MG63 (cell line): ENCODE measurements around the gene CFAP74. TPM values are rescaled to one million over a fixed set of nuclear protein-coding genes. Genes with fewer than 3 reads are reported as not detected.

Source experiments
- DNase-seq: peaks from one replicate; pipeline ENCODE4 v3.0.0-alpha.2; 2020
- H3K27me3 ChIP-seq: fragments of 250-450 bp; sonication (Bioruptor Pico); 2 replicates; pipeline ENCODE4 v1.5.1; 2020; ENCODE audit warnings: mild to moderate bottlenecking, moderate library complexity
- H3K36me3 ChIP-seq: fragments of 250-450 bp; sonication (Bioruptor Pico); 2 replicates; pipeline ENCODE4 v1.5.1; 2020; ENCODE audit warnings: mild to moderate bottlenecking, moderate library complexity
- H3K4me3 ChIP-seq: fragments of 250-450 bp; sonication (Bioruptor Pico); 2 replicates; pipeline ENCODE4 v1.5.1; 2020; ENCODE audit warnings: mild to moderate bottlenecking, moderate library complexity
- H3K9me3 ChIP-seq: fragments of 250-450 bp; sonication (Bioruptor Pico); 2 replicates; pipeline ENCODE4 v1.5.1; 2020; ENCODE audit warnings: mild to moderate bottlenecking, moderate library complexity
- total RNA-seq: library from RNA; depleted of rRNA; stranded (reverse); fragments of >200 nt; shearing (Covaris generic); gene quantifications from 2 replicates; pipeline ENCODE4 v1.2.3, GENCODE V29; 2014; ENCODE audit warnings: low replicate concordance

CFAP74 gene
- total RNA-seq, 1 experiment from 2014 or later: 0.20 TPM

GRCh38 chr1:2045468-2046173, 42.0 kb upstream of the CFAP74 start:
- H3K9me3 ChIP-seq: no peaks in the 10 kb centered on the region
- DNase-seq: no peak
- H3K4me3 ChIP-seq: no peak overlapping the region
- peaks cover 5% of the 10 kb centered on the region; the same call in 1 of the 2 replicates for H3K27me3 ChIP-seq
- H3K36me3 ChIP-seq: no peaks in the 10 kb centered on the region

DNA sequence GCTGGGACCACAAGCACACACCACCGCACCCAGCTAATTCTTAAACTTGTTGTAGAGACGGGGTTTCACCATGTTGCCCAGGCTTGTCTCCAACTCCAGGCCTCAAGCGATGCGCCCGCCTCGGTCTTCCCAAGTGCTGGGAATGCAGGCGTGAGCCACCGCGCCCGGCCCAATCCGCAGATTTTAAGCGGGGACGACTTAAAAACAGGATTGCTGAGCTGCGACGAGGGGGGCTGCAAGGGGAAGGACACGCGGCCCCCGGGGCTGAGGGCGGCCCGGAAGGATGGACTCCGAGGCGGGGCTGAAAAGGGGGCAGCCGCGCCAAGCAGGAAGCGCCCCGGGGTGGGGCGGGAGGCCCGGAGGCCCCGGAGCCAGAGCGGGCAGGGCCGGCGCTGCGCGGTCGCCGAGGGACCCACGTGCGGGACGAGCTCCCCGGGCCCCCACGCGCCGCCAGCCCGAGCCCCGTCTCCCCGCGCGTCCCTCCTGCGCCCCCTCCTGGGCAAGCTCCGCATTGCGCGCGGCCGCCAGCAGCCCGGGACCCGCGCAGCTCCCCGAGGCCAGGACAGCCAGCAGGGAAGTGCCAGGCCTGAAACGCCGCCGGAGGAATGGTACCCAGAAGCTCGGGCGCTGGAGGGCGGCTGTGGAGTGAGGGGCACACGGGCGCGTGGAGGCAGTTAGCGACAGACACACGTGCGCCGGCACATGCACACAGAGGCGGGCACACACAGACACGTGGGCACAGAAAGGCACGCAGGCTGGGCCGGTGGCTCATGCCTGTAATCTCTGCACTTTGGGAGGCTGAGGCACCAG, 41.1 kb upstream of the CFAP74 start:
- peak overlapping the region; percentile 22; the same call in 1 of the 2 replicates for H3K4me3 ChIP-seq

GRCh38 chr1:2043886-2044285, 40.3 kb upstream of the CFAP74 start:
- no peak for DNase-seq
- Histone ChIP-seq H3K27me3 (no peaks in the 10 kb centered on the region), H3K36me3 (no peaks in the 10 kb centered on the region), H3K9me3 (no peaks in the 10 kb centered on the region), H3K4me3 (no peak overlapping the region)

More for the DNA sequence above, 41.1 kb upstream of the CFAP74 start:
- Histone ChIP-seq H3K9me3 (no peaks in the 10 kb centered on the region), H3K27me3 (peaks cover 3% of the 10 kb centered on the region; the same call in 1 of the 2 replicates), H3K36me3 (no peaks in the 10 kb centered on the region)
- peak; percentile 64 for DNase-seq

DNA sequence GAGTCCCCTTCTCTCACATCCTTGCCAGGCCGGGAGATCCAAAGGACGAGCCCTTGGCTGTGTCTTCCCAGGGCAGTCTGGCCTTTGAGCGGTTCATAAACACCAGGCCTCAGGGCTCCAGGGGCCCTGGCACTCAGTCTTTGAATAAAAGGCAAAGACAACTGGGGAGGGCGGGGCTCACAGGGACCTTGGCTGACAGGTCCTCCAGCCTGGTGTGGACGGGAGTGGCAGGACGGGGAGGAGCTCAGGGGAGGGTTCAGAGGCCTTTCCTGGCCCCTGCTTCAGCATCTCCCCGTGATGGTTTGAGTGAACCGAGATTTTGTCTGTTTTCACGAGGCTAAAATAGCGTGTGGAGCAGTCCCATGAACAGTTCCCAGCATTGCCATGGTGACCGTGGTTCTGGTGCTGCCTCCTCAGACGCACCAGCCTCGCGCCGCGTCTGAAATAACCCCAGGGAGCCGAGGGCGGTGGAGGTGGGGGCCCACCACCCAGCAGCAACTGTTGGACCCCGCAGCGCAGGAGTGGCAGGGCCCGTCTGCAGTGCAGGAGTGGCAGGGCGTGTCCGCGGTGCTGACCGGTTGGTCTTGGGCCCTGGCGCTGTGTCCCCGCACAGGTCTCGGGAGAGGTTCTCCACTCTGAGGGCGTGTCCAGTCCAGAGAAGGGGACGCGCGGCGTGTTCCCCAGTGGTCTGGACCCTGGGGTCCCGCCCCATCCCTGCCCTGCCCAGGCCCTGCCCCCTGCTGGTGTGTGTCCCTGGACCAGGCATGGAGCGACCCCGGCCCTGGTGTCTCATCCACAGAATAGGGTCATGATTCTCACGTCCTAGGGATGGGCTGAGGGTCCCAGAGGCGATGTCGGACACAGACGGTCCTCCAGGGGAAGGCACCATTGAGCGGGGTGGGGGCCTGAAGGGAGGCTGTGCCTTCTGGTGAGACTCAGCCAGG, 39.5 kb upstream of the CFAP74 start:
- H3K36me3 ChIP-seq: no peaks in the 10 kb centered on the region
- no peaks in the 10 kb centered on the region for H3K9me3 ChIP-seq
- H3K27me3 ChIP-seq: no peaks in the 10 kb centered on the region
- H3K4me3 ChIP-seq: no peak overlapping the region
- no peak for DNase-seq

DNA sequence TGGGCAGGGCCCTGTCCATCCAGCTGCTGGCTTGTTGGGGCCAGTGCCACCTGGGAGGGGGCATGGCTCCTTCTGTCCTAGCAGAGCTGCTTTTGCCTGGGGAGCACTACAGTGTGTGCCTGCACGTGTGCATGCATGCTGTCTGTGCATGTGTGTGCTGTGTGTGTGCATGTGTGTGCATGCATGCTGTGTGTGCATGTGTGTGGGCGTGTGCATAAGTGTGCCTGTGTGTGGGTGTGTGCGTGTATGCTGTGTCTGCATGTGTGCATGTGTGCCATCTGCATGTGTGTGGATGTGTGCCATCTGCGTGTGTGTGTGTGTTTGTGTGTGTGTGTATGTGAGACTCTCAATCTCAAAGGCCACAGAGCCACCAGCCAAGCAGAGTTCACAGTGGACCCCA, 38.3 kb upstream of the CFAP74 start:
- Histone ChIP-seq H3K27me3 (no peaks in the 10 kb centered on the region), H3K36me3 (no peaks in the 10 kb centered on the region), H3K9me3 (no peaks in the 10 kb centered on the region), H3K4me3 (no peak overlapping the region)
- DNase-seq: no peak

- H3K4me3 ChIP-seq: no peak overlapping the region
- no peak for DNase-seq
- H3K27me3 ChIP-seq: no peaks in the 10 kb centered on the region
- H3K36me3 ChIP-seq: no peaks in the 10 kb centered on the region
- H3K9me3 ChIP-seq: no peaks in the 10 kb centered on the region
Measured at GRCh38 chr1:2041305-2041704, 37.7 kb upstream of the CFAP74 start.

GRCh38 chr1:2039251-2039650, 35.7 kb upstream of the CFAP74 start:
- Histone ChIP-seq H3K4me3 (no peak overlapping the region), H3K36me3 (no peaks in the 10 kb centered on the region), H3K9me3 (no peaks in the 10 kb centered on the region), H3K27me3 (no peaks in the 10 kb centered on the region)
- DNase-seq: no peak

- no peaks in the 10 kb centered on the region for H3K36me3 ChIP-seq
- no peak for DNase-seq
- no peak overlapping the region for H3K4me3 ChIP-seq
- H3K9me3 ChIP-seq: no peaks in the 10 kb centered on the region
- H3K27me3 ChIP-seq: no peaks in the 10 kb centered on the region
Measured at GRCh38 chr1:2038229-2038628, 34.6 kb upstream of the CFAP74 start.

DNA sequence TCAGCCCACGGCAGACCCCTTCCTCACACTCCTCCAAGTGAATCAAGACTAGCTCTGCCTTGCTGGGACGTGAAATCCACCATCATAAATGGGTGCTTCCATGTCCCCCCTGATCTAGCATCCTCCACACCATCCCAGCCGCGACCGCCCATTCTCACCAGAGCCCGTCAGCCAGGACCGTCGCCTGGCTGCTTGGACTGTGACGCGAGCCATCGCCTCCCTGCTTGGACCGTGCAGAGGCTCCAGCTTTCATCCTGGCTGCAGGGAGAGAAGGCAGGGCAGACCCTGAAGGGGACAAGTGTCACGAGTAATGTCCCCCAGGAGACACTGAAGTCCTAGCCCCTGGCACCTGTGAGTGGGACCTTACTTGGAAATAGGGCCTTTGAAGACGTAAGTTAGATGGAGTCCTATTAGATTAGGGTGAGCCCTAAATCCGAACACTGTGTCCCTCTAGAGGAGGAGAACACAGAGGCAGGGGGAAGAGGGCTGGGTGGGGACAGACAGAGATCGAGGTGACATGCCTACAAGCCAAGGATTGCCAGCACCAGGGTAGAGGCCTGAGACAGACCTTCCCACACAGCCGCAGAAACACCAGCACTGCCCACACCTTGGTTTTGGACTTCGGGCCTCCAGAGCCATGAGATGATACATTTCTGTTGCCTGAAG, 33.9 kb upstream of the CFAP74 start:
- Histone ChIP-seq H3K4me3 (no peak overlapping the region), H3K9me3 (no peaks in the 10 kb centered on the region), H3K36me3 (no peaks in the 10 kb centered on the region), H3K27me3 (no peaks in the 10 kb centered on the region)
- no peak for DNase-seq

- Histone ChIP-seq H3K27me3 (no peaks in the 10 kb centered on the region), H3K4me3 (no peak overlapping the region), H3K36me3 (no peaks in the 10 kb centered on the region), H3K9me3 (no peaks in the 10 kb centered on the region)
- DNase-seq: no peak
Measured at GRCh38 chr1:2036287-2036686, 32.7 kb upstream of the CFAP74 start.

- no peaks in the 10 kb centered on the region for H3K36me3 ChIP-seq
Measured at GRCh38 chr1:2033165-2033564, 29.6 kb upstream of the CFAP74 start.

DNA sequence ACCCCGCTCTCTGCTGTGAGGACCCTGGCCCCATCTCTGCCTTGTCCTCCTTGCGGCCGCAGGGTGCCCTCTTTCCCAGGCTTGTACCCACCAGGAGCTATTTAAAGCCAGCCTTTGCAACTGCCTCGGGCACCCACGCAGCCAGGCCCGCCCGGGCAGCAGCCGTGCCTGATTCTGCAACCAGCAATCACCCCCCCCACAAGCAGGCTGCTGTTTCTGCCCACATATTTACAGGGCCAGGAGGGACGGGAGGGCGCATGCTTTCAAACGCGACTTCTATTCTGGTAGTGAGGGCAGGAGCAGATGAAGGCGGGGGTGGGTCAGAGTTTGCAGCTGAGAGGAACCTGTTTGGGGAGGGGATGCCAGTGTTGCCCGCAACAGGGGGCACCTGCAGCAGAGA, 29.2 kb upstream of the CFAP74 start:
- Histone ChIP-seq H3K9me3 (no peaks in the 10 kb centered on the region), H3K36me3 (no peaks in the 10 kb centered on the region), H3K4me3 (no peak overlapping the region), H3K27me3 (no peaks in the 10 kb centered on the region)
- DNase-seq: no peak

More at GRCh38 chr1:2033165-2033564, 29.6 kb upstream of the CFAP74 start:
- DNase-seq: no peak
- no peaks in the 10 kb centered on the region for H3K27me3 ChIP-seq
- no peak overlapping the region for H3K4me3 ChIP-seq
- no peaks in the 10 kb centered on the region for H3K9me3 ChIP-seq

- no peak overlapping the region for H3K4me3 ChIP-seq
- no peaks in the 10 kb centered on the region for H3K9me3 ChIP-seq
- H3K27me3 ChIP-seq: no peaks in the 10 kb centered on the region
- no peaks in the 10 kb centered on the region for H3K36me3 ChIP-seq
- no peak for DNase-seq
Measured at GRCh38 chr1:2031546-2032540, 28.3 kb upstream of the CFAP74 start.

GRCh38 chr1:2030076-2030871, 26.7 kb upstream of the CFAP74 start:
- Histone ChIP-seq H3K27me3 (no peaks in the 10 kb centered on the region), H3K9me3 (no peaks in the 10 kb centered on the region), H3K4me3 (no peak overlapping the region), H3K36me3 (no peaks in the 10 kb centered on the region)
- DNase-seq: no peak

GRCh38 chr1:2029561-2029960, 26.0 kb upstream of the CFAP74 start:
- no peaks in the 10 kb centered on the region for H3K36me3 ChIP-seq
- no peak overlapping the region for H3K4me3 ChIP-seq
- DNase-seq: no peak
- H3K9me3 ChIP-seq: no peaks in the 10 kb centered on the region
- H3K27me3 ChIP-seq: no peaks in the 10 kb centered on the region
